Hepatocyte (in vitro differentiated cells): ENCODE data around the gene AGMAT.

Experiments used
- CTCF ChIP-seq: fragments of 200-600 bp; sonication (generic); IDR thresholded peaks from 2 replicates; pipeline ENCODE4 v1.5.1; 2016; ENCODE audit warnings: antibody characterized with exemption, mild to moderate bottlenecking; ENCODE audit not compliant: poor library complexity
- EZH2 ChIP-seq: fragments of 200-600 bp; sonication (generic); IDR thresholded peaks from 2 replicates; pipeline ENCODE4 v1.6.1; 2016; ENCODE audit warnings: antibody characterized with exemption, mild to moderate bottlenecking, borderline replicate concordance
- EZH2phosphoT487 ChIP-seq: fragments of 200-600 bp; sonication (generic); IDR thresholded peaks from one replicate; pipeline ENCODE4 v1.6.1; 2018; ENCODE audit warnings: antibody characterized with exemption, mild to moderate bottlenecking, low read depth, moderate library complexity; ENCODE audit not compliant: unreplicated experiment, severe bottlenecking

GRCh38 chr1:15610167-15610566 is 25.3 kb upstream of the AGMAT start:
- TF ChIP-seq CTCF, result no peak
- TF ChIP-seq EZH2, result no peak
- TF ChIP-seq EZH2phosphoT487, result no peak
